Measurements from ENCODE around the gene LYPD6B. TPM values are rescaled to one million over a fixed set of nuclear protein-coding genes. Genes with fewer than 3 reads are reported as not detected.
A peak's percentile ranks its signal among the peaks of the same experiment; 100 is the strongest.

LYPD6B gene
- total RNA-seq = not detected
- polyA plus RNA-seq (ENCODE audit: insufficient read depth in 1 of 8, insufficient read length in 8 of 8, low replicate concordance in 1 of 8) = 1 to 10 TPM in 1 of 8 donors, under 1 TPM in 6, not detected in 1; 0.10 to 3.2 (median 0.23) TPM
- long read RNA-seq, donor 1 = 0 reads
- long read RNA-seq, donor 2 = 0 reads
- long read RNA-seq, donor 3 = 0 reads
- long read RNA-seq, donor 4 = 0 reads
- long read RNA-seq, donor 5, partial matches to known transcripts = 0 of 1 reads
- long read RNA-seq, donor 5, other reads (novel, unspliced or antisense) = 0 of 1 reads
- long read RNA-seq, donor 6 = 0 reads
- long read RNA-seq, donor 7 = 0 reads
- long read RNA-seq, donor 8 = 0 reads
- long read RNA-seq, donor 9 = 0 reads
- long read RNA-seq, donor 10 = 0 reads
- long read RNA-seq, donor 11 = 0 reads

GRCh38 chr2:149038442-149039212 is at the start of gene LYPD6B:
TSS of gene LYPD6B (plus strand) at chr2:149038699. CDS start at chr2:149130949, 92,250 bp downstream.
- WGBS (ENCODE audit: insufficient coverage) = 1% methylated on average over 82 of the region's 85 CpGs
- Histone ChIP-seq H3K27me3 (ENCODE audit: control insufficient read depth, insufficient read depth, low read length) (peaks cover 25% of the 10 kb centered on the region), H3K4me1 (ENCODE audit: control insufficient read depth, insufficient read depth, low read length) (peaks cover 10% of the 10 kb centered on the region), H3K4me3 (ENCODE audit: low read length) (no peak within 1 kb of the TSS), H3K27ac (ENCODE audit: low read length) (no peak within 1 kb of the TSS), H3K36me3 (ENCODE audit: control insufficient read depth, insufficient read depth, low read length) (no peaks in the 10 kb centered on the region), H3K9me3 (replicated peaks; ENCODE audit: control insufficient read depth, low read depth, low read length) (no peaks in the 10 kb centered on the region)
- no peak for DNase-seq

GRCh38 chr2:148989882-148990493 is 48.5 kb upstream of the LYPD6B start:
- Histone ChIP-seq H3K4me1 (ENCODE audit: control insufficient read depth, insufficient read depth, low read length) (no peaks in the 10 kb centered on the region), H3K36me3 (ENCODE audit: control insufficient read depth, insufficient read depth, low read length) (no peaks in the 10 kb centered on the region), H3K4me3 (ENCODE audit: low read length) (no peak overlapping the region), H3K9me3 (replicated peaks; ENCODE audit: control insufficient read depth, low read depth, low read length) (no peaks in the 10 kb centered on the region), H3K27me3 (ENCODE audit: control insufficient read depth, insufficient read depth, low read length) (no peaks in the 10 kb centered on the region), H3K27ac (ENCODE audit: low read length) (no peak overlapping the region)
- DNase-seq = peak; percentile 89
- WGBS (ENCODE audit: insufficient coverage) = 40% methylated on average over 5 of the region's 6 CpGs

- no peak for DNase-seq
- Histone ChIP-seq H3K4me1 (ENCODE audit: control insufficient read depth, insufficient read depth, low read length) (no peaks in the 10 kb centered on the region), H3K27me3 (ENCODE audit: control insufficient read depth, insufficient read depth, low read length) (no peaks in the 10 kb centered on the region), H3K4me3 (ENCODE audit: low read length) (no peak overlapping the region), H3K36me3 (ENCODE audit: control insufficient read depth, insufficient read depth, low read length) (no peaks in the 10 kb centered on the region), H3K9me3 (replicated peaks; ENCODE audit: control insufficient read depth, low read depth, low read length) (no peaks in the 10 kb centered on the region), H3K27ac (ENCODE audit: low read length) (no peak overlapping the region)
- 60% methylated on average over 5 of the region's 6 CpGs for WGBS (ENCODE audit: insufficient coverage)
Measured at GRCh38 chr2:148990968-148991367, 47.5 kb upstream of the LYPD6B start.

GRCh38 chr2:148992448-148992847 is 46.1 kb upstream of the LYPD6B start:
- peaks cover 3% of the 10 kb centered on the region for H3K27me3 ChIP-seq (ENCODE audit: control insufficient read depth, insufficient read depth, low read length)
- H3K27ac ChIP-seq (ENCODE audit: low read length) = no peak overlapping the region
- H3K4me1 ChIP-seq (ENCODE audit: control insufficient read depth, insufficient read depth, low read length) = no peaks in the 10 kb centered on the region
- no peak for DNase-seq
- no peaks in the 10 kb centered on the region for H3K36me3 ChIP-seq (ENCODE audit: control insufficient read depth, insufficient read depth, low read length)
- H3K4me3 ChIP-seq (ENCODE audit: low read length) = no peak overlapping the region
- H3K9me3 ChIP-seq (replicated peaks; ENCODE audit: control insufficient read depth, low read depth, low read length) = no peaks in the 10 kb centered on the region

GRCh38 chr2:148993351-148993750 is 45.1 kb upstream of the LYPD6B start:
- Histone ChIP-seq H3K4me1 (ENCODE audit: control insufficient read depth, insufficient read depth, low read length) (no peaks in the 10 kb centered on the region), H3K27ac (ENCODE audit: low read length) (no peak overlapping the region), H3K27me3 (ENCODE audit: control insufficient read depth, insufficient read depth, low read length) (peaks cover 5% of the 10 kb centered on the region), H3K9me3 (replicated peaks; ENCODE audit: control insufficient read depth, low read depth, low read length) (no peaks in the 10 kb centered on the region), H3K36me3 (ENCODE audit: control insufficient read depth, insufficient read depth, low read length) (no peaks in the 10 kb centered on the region), H3K4me3 (ENCODE audit: low read length) (no peak overlapping the region)
- no peak for DNase-seq
- no CpG with 5 or more reads among the region's 3 CpGs for WGBS (ENCODE audit: insufficient coverage)

- no peak for DNase-seq
- Histone ChIP-seq H3K36me3 (ENCODE audit: control insufficient read depth, insufficient read depth, low read length) (no peaks in the 10 kb centered on the region), H3K4me3 (ENCODE audit: low read length) (no peak overlapping the region), H3K4me1 (ENCODE audit: control insufficient read depth, insufficient read depth, low read length) (no peaks in the 10 kb centered on the region), H3K27me3 (ENCODE audit: control insufficient read depth, insufficient read depth, low read length) (peaks cover 6% of the 10 kb centered on the region), H3K9me3 (replicated peaks; ENCODE audit: control insufficient read depth, low read depth, low read length) (no peaks in the 10 kb centered on the region), H3K27ac (ENCODE audit: low read length) (no peak overlapping the region)
- WGBS (ENCODE audit: insufficient coverage) = 82% methylated on average over 3 of the region's 8 CpGs
Measured at GRCh38 chr2:148994341-148994740, 44.2 kb upstream of the LYPD6B start.

- DNase-seq = no peak
- Histone ChIP-seq H3K4me1 (ENCODE audit: control insufficient read depth, insufficient read depth, low read length) (peaks cover 9% of the 10 kb centered on the region), H3K4me3 (ENCODE audit: low read length) (no peak overlapping the region), H3K9me3 (replicated peaks; ENCODE audit: control insufficient read depth, low read depth, low read length) (no peaks in the 10 kb centered on the region), H3K27me3 (ENCODE audit: control insufficient read depth, insufficient read depth, low read length) (peaks cover 8% of the 10 kb centered on the region), H3K36me3 (ENCODE audit: control insufficient read depth, insufficient read depth, low read length) (no peaks in the 10 kb centered on the region), H3K27ac (ENCODE audit: low read length) (no peak overlapping the region)
- 87% methylated on average over 6 of the region's 6 CpGs for WGBS (ENCODE audit: insufficient coverage)
Measured at GRCh38 chr2:148996805-148997204, 41.7 kb upstream of the LYPD6B start.

- Histone ChIP-seq H3K27ac (ENCODE audit: low read length) (no peak overlapping the region), H3K27me3 (ENCODE audit: control insufficient read depth, insufficient read depth, low read length) (peaks cover 10% of the 10 kb centered on the region)
Measured at GRCh38 chr2:148998165-148998830, 40.2 kb upstream of the LYPD6B start.

GRCh38 chr2:148998831-148999200 is 39.7 kb upstream of the LYPD6B start:
- H3K4me3 ChIP-seq (ENCODE audit: low read length) = no peak overlapping the region
- WGBS (ENCODE audit: insufficient coverage) = no CpG with 5 or more reads among the region's 4 CpGs
- peaks cover 9% of the 10 kb centered on the region for H3K4me1 ChIP-seq (ENCODE audit: control insufficient read depth, insufficient read depth, low read length)
- peaks cover 10% of the 10 kb centered on the region for H3K27me3 ChIP-seq (ENCODE audit: control insufficient read depth, insufficient read depth, low read length)
- H3K27ac ChIP-seq (ENCODE audit: low read length) = no peak overlapping the region
- H3K36me3 ChIP-seq (ENCODE audit: control insufficient read depth, insufficient read depth, low read length) = no peaks in the 10 kb centered on the region
- DNase-seq = no peak
- H3K9me3 ChIP-seq (replicated peaks; ENCODE audit: control insufficient read depth, low read depth, low read length) = no peaks in the 10 kb centered on the region

More at GRCh38 chr2:148998165-148998830, 40.2 kb upstream of the LYPD6B start:
- no peak for DNase-seq
- H3K9me3 ChIP-seq (replicated peaks; ENCODE audit: control insufficient read depth, low read depth, low read length) = no peaks in the 10 kb centered on the region
- WGBS (ENCODE audit: insufficient coverage) = 67% methylated on average over 11 of the region's 16 CpGs
- no peak overlapping the region for H3K4me3 ChIP-seq (ENCODE audit: low read length)
- H3K36me3 ChIP-seq (ENCODE audit: control insufficient read depth, insufficient read depth, low read length) = no peaks in the 10 kb centered on the region
- peaks cover 9% of the 10 kb centered on the region for H3K4me1 ChIP-seq (ENCODE audit: control insufficient read depth, insufficient read depth, low read length)
